ENCODE measurements around the gene GRAP2. TPM values are rescaled to one million over a fixed set of nuclear protein-coding genes. Genes with fewer than 3 reads are reported as not detected.

GRAP2 gene
- total RNA-seq, 1 donor from 2014 or later: not detected

DNA sequence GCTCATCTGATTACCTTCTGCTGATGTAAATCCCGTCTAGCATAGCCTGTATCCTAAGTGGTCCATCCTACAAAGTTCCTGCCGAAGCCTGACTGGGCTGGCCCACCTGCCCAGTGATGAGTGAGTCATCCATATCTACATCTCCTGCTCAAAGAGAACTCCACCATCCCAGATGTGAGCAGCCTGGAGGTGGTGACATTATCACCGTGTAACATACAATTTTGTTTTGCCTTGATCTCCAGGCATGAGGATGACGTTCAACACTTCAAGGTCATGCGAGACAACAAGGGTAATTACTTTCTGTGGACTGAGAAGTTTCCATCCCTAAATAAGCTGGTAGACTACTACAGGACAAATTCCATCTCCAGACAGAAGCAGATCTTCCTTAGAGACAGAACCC, 64.9 kb downstream of the GRAP2 start:
- no peak for DNase-seq (ENCODE audit: low read depth)

GRCh38 chr22:39966470-39966869, 65.6 kb downstream of the GRAP2 start:
- no peak for DNase-seq (ENCODE audit: low read depth)

GRCh38 chr22:39967103-39967829, 66.4 kb downstream of the GRAP2 start:
- peak; percentile 50 for DNase-seq (ENCODE audit: low read depth)

GRCh38 chr22:39967996-39968972, 67.4 kb downstream of the GRAP2 start:
- DNase-seq (ENCODE audit: low read depth): no peak

DNA sequence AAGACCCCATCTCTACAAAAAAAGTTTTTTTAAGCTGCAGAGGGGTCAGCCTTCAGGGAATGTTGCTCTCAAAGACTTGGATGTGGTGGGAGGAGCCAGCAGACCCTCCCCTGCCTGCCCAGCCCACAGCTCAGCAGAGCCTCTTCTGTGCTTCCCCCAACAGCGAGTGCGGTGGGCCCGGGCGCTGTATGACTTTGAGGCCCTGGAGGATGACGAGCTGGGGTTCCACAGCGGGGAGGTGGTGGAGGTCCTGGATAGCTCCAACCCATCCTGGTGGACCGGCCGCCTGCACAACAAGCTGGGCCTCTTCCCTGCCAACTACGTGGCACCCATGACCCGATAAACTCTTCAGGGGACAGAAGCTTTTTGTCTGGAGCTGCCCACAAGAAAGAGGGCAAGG, 69.9 kb downstream of the GRAP2 start:
- no peak for DNase-seq (ENCODE audit: low read depth)

DNA sequence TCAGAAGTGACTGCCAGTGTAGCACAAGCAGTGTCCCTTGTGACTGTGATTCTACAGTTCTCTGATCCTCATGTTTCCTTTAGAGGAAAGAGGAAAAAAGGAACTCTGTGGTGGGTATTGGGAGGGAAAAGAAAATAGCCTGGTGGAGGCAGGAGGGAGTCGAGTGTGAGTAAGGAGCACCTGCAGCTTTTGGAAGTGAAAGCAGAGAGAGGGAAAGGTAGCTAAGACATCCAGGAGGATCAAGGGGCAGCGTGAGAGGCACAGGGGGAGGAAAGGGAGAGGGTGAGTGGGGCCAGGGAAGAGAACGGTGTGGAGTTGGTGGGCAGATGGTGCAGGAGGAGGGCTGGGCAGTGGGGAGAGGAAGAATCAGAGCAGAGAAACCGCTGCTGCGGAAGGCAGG, 71.8 kb downstream of the GRAP2 start:
- no peak for DNase-seq (ENCODE audit: low read depth)

- DNase-seq (ENCODE audit: low read depth): no peak
Measured at GRCh38 chr22:39973656-39974055, 72.8 kb downstream of the GRAP2 start.

DNA sequence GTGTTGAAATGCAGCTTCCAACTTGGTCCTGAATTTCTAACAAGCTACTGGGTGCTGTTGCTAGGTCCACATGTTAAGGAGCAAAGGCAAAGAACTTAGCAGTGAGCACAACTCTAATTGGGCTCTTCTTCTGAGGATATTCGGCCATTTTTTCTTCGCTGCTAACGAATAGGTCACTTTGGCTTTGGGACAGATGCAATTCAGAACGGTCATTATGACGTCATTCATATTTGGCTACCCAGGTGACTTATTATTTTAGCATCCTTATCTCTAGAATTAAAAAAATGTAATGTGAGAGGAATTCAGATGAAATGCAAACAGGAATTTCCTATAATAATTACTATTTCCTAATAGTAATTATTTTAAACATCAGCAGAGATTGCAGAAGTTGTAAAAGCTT, 73.2 kb downstream of the GRAP2 start:
- no peak for DNase-seq (ENCODE audit: low read depth)

DNA sequence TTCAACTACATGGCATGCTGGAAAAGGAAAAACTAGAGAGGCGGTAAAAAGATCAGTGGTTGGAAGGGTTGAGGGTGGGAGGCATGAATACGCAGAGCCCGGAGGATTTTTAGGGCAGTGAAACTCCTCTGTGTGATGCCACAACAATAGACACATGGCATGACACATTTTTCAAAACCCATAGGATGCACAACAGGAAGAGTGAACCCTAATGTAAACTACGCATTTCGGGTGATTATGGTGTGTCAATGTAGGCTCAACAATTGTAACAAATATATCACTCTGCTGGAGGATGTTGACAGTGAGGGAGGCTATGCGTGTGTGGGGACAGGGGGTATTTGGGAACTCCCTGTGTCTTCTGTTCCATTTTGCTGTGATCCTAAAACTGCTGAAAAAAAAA, 78.2 kb downstream of the GRAP2 start:
- DNase-seq (ENCODE audit: low read depth): no peak

DNA sequence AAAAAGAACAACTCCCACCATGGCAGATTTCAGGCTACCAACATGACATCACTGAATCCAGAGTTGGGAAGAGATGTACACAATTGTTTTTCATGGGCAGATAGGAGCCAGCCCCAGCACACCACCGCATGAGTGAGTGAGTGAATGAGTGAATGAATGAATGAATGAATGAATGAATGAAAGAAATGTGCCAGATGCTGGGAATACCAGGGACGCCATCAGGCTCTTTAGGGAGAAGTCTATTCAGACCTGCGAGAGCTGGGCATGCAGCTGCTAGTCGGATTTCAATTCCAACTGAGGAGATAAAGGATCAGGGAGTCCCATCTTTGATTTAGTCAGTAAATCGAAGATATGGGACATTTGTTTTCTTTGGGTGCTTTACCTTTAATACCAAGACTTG, 78.6 kb downstream of the GRAP2 start:
- no peak for DNase-seq (ENCODE audit: low read depth)

DNA sequence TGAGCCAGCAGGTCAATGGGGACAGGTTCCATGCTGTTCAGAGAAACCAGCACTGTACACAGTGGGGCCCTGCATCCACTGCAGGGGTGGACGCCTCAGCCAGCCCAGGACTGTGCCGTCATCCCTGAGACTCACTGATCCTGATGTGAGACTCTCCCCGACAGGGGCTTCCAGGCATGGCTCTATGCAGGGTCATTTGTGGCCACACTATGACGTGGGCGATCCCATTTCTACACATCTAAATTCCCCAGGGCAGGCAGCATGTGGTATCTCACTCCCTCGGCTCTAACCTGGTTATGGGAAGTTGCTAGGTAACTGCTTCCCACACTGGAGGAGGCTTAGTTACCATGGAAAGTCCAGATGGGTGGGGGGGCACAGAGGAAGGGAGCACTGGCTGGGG, 79.7 kb downstream of the GRAP2 start:
- DNase-seq (ENCODE audit: low read depth): no peak

GRCh38 chr22:39983346-39983745, 82.5 kb downstream of the GRAP2 start:
- DNase-seq (ENCODE audit: low read depth): no peak

- peak; percentile 67 for DNase-seq (ENCODE audit: low read depth)
Measured at GRCh38 chr22:39984006-39984405, 83.1 kb downstream of the GRAP2 start.

DNA sequence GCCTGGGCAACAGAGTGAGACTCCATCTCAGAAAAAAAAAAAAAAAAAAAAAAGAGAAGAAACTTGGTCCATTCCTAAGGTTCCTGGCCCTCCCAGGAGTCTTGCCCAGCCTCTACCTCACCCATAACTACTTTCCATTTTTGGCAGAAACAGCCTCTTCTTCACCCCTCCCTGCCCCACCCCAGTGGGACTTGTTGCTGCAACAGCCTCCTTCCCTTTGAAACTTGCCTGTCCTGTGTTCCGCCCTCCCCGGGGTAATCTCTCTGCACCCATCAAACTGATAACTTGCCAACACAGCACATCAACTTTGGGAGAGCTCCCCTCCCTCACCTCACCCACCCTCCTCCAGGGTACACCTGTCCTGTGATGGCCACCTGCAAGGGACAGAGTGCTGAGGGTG, 83.9 kb downstream of the GRAP2 start:
- no peak for DNase-seq (ENCODE audit: low read depth)

GRCh38 chr22:39985383-39986035, 84.6 kb downstream of the GRAP2 start:
- DNase-seq (ENCODE audit: low read depth): peak; percentile 56

DNA sequence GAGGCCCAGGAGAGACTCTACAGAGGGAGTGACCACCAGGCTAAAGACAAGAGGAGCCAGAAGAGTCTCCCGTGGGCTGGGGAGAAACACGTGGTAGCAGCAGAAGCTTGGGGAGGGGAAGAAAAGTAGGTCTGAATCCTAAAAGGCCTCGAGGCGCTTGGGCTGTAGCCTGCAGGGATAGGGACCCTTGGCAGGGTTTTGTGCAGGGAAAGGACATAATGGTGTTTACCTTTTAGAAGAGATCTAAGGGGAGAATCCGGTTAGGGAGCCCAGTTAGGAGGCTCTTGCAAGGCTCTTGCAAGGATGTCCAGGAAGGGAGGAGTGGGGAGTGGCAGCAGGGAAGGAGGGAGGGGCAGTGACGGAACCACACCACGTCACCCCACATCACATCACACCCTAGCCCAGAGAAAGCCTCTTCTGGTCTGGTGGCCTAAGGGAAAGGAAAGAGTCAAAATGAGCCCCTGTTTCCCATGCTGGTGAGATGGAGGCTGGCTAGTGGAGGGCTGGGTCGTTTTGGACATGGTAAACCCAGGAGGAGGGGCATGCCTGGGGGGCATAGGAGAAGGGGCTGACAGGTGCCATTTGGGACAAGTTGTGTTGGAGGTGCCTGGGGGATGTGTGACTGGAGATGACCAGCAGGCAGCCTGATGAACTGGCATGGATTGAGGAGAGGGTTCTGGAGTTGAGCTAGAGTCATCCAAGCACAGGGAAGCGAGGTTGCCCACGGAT, 87.7 kb downstream of the GRAP2 start:
- no peak for DNase-seq (ENCODE audit: low read depth)

- no peak for DNase-seq (ENCODE audit: low read depth)
Measured at GRCh38 chr22:39989633-39990032, 88.7 kb downstream of the GRAP2 start.

DNA sequence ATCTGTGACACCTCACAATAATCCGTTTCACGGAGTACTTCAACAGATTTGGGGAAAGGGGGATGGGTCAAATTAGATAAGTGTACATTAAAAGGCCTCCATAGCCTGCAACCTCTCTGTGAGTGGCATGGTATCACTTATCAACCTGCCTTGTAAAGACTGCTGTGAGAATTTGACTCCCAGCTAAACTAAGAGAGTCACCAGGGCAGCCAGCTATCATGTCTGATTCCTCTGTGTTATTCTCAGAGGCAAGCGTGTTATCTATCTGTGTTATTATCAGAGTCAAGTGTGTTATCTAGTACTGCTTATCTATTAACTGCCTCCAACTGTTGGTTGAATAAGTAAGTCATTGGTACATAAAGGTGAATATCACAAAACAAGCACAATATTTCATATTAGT, 89.8 kb downstream of the GRAP2 start:
- no peak for DNase-seq (ENCODE audit: low read depth)

DNA sequence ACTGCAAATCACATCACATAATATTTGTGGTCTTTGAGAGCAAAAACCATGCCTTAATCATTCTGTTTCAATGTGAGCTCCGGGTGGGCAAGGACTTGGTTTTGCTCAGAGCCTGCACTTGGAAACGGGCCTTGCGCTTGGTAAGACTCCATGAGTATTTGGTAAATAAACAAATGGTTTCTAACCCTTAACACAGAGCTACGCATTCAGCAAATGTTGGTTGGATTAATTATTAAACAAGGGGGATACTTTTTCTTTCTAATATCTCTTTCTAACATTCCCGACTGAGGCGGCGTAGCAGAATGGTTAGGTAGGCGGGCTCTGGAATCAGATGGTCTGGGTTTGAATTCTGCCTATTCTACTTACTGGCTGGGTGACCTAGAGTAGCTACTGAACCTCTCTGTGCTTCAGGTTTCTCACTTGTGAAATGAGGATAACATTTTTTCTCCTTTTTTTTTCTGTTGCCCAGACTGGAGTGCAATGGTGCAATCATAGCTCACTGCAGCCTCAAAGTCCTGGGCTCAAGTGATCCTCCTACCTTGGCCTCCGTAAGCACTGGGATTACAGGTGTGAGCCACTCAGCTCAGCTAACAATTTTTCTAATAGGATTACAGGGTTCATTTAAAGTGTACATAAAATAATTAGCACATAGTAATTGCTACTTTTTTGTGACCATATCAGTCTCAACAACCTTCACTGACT, 90.4 kb downstream of the GRAP2 start:
- peak; percentile 57 for DNase-seq (ENCODE audit: low read depth)

DNA sequence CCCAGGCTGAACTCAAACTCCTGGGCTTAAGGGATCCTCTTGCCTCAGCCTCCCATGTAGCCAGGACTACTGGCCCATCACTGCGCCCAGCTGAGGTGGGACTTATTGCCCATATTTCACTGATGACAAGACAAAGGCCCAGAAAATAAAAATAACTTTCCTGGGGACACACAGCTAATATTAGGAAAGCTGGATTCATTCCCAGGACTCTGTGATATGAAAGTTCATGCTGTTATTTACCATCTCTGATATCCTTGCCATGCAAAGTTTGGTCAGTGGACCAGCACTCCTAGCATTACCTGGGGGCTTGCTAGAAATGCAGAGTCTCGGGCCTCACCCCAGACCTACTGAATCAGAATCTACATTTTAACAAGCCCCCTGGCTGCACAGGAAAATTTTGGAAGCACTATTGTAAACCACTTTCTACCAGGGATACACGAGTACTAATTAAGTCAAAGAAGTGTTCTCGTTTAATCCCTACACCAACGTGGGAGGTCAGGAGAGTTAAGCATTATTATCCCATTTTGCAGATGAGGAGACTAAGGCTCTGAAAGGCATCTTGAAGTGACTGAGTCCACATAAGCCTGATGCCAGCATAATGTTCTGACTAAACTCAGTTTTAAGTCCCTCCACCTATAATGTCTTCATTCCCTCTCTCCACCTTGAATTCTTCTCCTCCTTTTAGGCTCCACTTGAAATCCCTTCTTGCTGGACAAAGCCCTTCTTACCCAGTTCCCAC, 91.4 kb downstream of the GRAP2 start:
- no peak for DNase-seq (ENCODE audit: low read depth)
